PC-3 (cell line): ENCODE results near the gene CALCA.

Experiments
- EZH2 ChIP-seq: fragments of 300-600 bp; sonication (generic); IDR thresholded peaks from one replicate; pipeline ENCODE4 v1.6.1; 2017; ENCODE audit warnings: antibody characterized with exemption, mild to moderate bottlenecking, low read length; ENCODE audit not compliant: unreplicated experiment
- TF ChIP-seq, protein P1 (sequence below): fragments of 300-600 bp; sonication (generic); conservative IDR thresholded peaks from 2 replicates; pipeline ENCODE4 v1.5.1; 2017; ENCODE audit warnings: antibody characterized with exemption, low read depth, mild to moderate bottlenecking, low read length

DNA sequence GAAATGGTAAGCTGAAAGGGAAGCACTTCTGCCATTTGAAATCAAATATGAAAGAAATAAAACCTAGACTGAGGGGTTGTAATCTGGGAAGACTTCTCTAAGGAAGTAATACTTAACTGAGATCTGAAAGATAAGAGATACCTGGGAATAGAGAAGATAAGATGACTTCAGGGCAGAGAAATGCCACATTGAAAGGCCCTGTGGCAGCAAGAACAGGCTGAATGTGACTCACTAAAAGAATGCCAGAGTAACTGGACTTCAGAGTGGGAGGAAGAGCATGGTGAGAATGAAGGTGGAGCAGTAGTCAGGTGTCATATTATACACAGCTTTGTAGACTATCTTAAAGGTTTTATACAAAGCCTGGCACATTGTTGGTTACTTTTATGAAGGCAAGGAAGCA, 17.6 kb downstream of the CALCA start:
- TF ChIP-seq, protein P1, sequence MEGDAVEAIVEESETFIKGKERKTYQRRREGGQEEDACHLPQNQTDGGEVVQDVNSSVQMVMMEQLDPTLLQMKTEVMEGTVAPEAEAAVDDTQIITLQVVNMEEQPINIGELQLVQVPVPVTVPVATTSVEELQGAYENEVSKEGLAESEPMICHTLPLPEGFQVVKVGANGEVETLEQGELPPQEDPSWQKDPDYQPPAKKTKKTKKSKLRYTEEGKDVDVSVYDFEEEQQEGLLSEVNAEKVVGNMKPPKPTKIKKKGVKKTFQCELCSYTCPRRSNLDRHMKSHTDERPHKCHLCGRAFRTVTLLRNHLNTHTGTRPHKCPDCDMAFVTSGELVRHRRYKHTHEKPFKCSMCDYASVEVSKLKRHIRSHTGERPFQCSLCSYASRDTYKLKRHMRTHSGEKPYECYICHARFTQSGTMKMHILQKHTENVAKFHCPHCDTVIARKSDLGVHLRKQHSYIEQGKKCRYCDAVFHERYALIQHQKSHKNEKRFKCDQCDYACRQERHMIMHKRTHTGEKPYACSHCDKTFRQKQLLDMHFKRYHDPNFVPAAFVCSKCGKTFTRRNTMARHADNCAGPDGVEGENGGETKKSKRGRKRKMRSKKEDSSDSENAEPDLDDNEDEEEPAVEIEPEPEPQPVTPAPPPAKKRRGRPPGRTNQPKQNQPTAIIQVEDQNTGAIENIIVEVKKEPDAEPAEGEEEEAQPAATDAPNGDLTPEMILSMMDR, result no peak
- TF ChIP-seq EZH2, result no peak
